GM12878 (cell line): Measurements from ENCODE around the gene SLC22A4. TPM values are rescaled to one million over a fixed set of nuclear protein-coding genes. Genes with fewer than 3 reads are reported as not detected.

Experiments used
- ATAC-seq: fragments of 200-7000 bp; cut with Tn5 transposase; 3 replicates; pipeline ENCODE4 v1.9.1; 2020; ENCODE audit warnings: mild to moderate bottlenecking, moderate library complexity
- BruUV-seq: library from RNA; stranded (reverse); fragments of 400-500 nt; replicated peaks from 2 replicates; lab custom pipeline; 2021; lab: Mats Ljungman, UMichigan
- CTCF ChIA-PET: fragments of 300-600 bp; sonication (Branson Sonifier 250); formaldehyde crosslinking; extraction: SDS; loops from one replicate; lab custom pipeline; 2021; ENCODE audit warnings: inconsistent platforms; lab: Yijun Ruan, JAX
- POLR2A ChIA-PET: fragments of 350-600 bp; formaldehyde crosslinking; extraction: SDS; loops from one replicate; lab custom pipeline; 2021; ENCODE audit warnings: inconsistent platforms; lab: Charles Lee
- RAD21 ChIA-PET: fragments of 300-600 bp; sonication (Branson Sonifier 250); formaldehyde crosslinking; loops from one replicate; lab custom pipeline; 2023; ENCODE audit warnings: antibody characterized with exemption; ENCODE audit not compliant: unreplicated experiment; lab: Charles Lee
- SMC1A ChIA-PET: fragments of 300-600 bp; sonication (Branson Sonifier 250); formaldehyde crosslinking; loops from one replicate; lab custom pipeline; 2023; ENCODE audit not compliant: unreplicated experiment, uncharacterized antibody; lab: Charles Lee
- DNase-seq: peaks from one replicate; pipeline ENCODE4 v3.0.0-alpha.2; 2011; ENCODE audit warnings: low read depth, low spot score
- FAIRE-seq: peaks from 3 replicates; lab custom pipeline; 2011; peaks lifted over from hg19 to GRCh38; lab: Jason Lieb, UNC
- H2AFZ ChIP-seq: 2 replicates; pipeline ENCODE4 v1.6.0; 2011; ENCODE audit warnings: low read depth, low read length, control low read depth; ENCODE audit not compliant: control insufficient read depth
- H3K27ac ChIP-seq: 2 replicates; pipeline ENCODE4 v1.5.1; 2011; ENCODE audit warnings: control low read depth; ENCODE audit not compliant: control insufficient read depth, insufficient read depth
- H3K27me3 ChIP-seq, 2 experiments: replicated peaks in 1 of 2; 2 replicates each; pipeline versions ENCODE4 v1.6.0 to v1.6.1; 2011; ENCODE audit warnings: low read length in 1 of 2; ENCODE audit not compliant: control insufficient read depth in 2 of 2, insufficient read depth in 2 of 2
- H3K36me3 ChIP-seq, 2 experiments: 2 replicates each; pipeline ENCODE4 v1.5.1; 2011; ENCODE audit warnings: low read length in 1 of 2; ENCODE audit not compliant: control insufficient read depth in 2 of 2, insufficient read depth in 2 of 2
- H3K4me1 ChIP-seq: 2 replicates; pipeline ENCODE4 v1.6.1; 2011; ENCODE audit warnings: mild to moderate bottlenecking, low read length, moderate library complexity, mixed read lengths; ENCODE audit not compliant: control insufficient read depth, insufficient read depth
- H3K4me2 ChIP-seq: 2 replicates; pipeline ENCODE4 v1.6.0; 2011; ENCODE audit warnings: control low read depth; ENCODE audit not compliant: control insufficient read depth, insufficient read depth
- H3K4me3 ChIP-seq: fragments of 200-600 bp; sonication (generic); 2 replicates; pipeline ENCODE4 v1.5.1; 2016
- H3K79me2 ChIP-seq: 2 replicates; pipeline ENCODE4 v1.6.0; 2011; ENCODE audit warnings: low read length; ENCODE audit not compliant: control insufficient read depth, insufficient read depth
- H3K9ac ChIP-seq: 2 replicates; pipeline ENCODE4 v1.8.0; 2011; ENCODE audit warnings: low read length, control low read depth, mixed read lengths; ENCODE audit not compliant: control insufficient read depth, insufficient read depth
- H3K9me3 ChIP-seq: replicated peaks from 3 replicates; pipeline ENCODE4 v1.5.1; 2011; ENCODE audit warnings: mild to moderate bottlenecking, low read length; ENCODE audit not compliant: control insufficient read depth, insufficient read depth
- H4K20me1 ChIP-seq: 2 replicates; pipeline ENCODE4 v1.6.0; 2011; ENCODE audit not compliant: control insufficient read depth, insufficient read depth
- KLF5 ChIP-seq: fragments of 450-650 bp; IDR thresholded peaks from 2 replicates; pipeline ENCODE4 v1.6.1; 2014; ENCODE audit warnings: mild to moderate bottlenecking; ENCODE audit not compliant: partially characterized antibody
- RUNX3 ChIP-seq: IDR thresholded peaks from 2 replicates; pipeline ENCODE4 v1.6.1; 2012; ENCODE audit warnings: low read length, inconsistent platforms
- SIN3A ChIP-seq: IDR thresholded peaks from 2 replicates; pipeline ENCODE4 v1.6.1; 2012; ENCODE audit warnings: low read depth, low read length, improper control_type of control experiment
- WGBS: methylation state at CpG from one replicate; pipeline ENCODE4 v1.1.6; 2016; ENCODE audit warnings: low lambda C conversion rate; ENCODE audit not compliant: insufficient replicate concordance, insufficient coverage; ENCODE audit errors: missing lambda C conversion rate; 5-methylcytosine and 5-hydroxymethylcytosine counted together
- in situ Hi-C: fragments of 300-500 bp; cut with MboI; formaldehyde crosslinking; loops from 9 replicates; pipeline ENCODE4 v1.14.3; 2018; ENCODE audit warnings: mixed read lengths
- intact Hi-C: fragments of 100-400 bp; cut with micrococcal nuclease; formaldehyde crosslinking; loops from one replicate; pipeline ENCODE4 v1.14.2; 2022; ENCODE audit not compliant: unreplicated experiment
- polyA plus RNA-seq, 11 experiments: library from polyadenylated mRNA; depleted of rRNA in 4 of 11; unstranded in 6 of 11; stranded (reverse) in 5 of 11; fragments of >200 nt; fragmentation: Nextera tagmentation in 4 of 11; fragmentation: Illumina TruSeq in 1 of 11; extraction: Ambion mirVana in 4 of 11; extraction: Trizol in 1 of 11; gene quantifications; 1 replicate in 1 of 11; 2 replicates in 10 of 11; pipeline versions ENCODE4 v1.2.1 to v1.2.3, GENCODE V29; 2011 to 2016; ENCODE audit warnings: inconsistent platforms in 2 of 11, missing spikeins in 2 of 11, low read depth in 1 of 11
- total RNA-seq, 4 experiments: library from RNA; depleted of rRNA in 3 of 4; stranded (reverse); fragments of >200 nt in 3 of 4; fragmentation: Illumina TruSeq in 1 of 4; extraction: Trizol in 1 of 4; gene quantifications; 2 replicates each; pipeline versions ENCODE4 v1.2.1 to v1.2.3, GENCODE V29; 2013 to 2021
- TF ChIP-seq, protein P1 (sequence below): fragments of 450-650 bp; formaldehyde crosslinking; IDR thresholded peaks from 2 replicates; pipeline ENCODE4 v1.5.0; 2022; ENCODE audit warnings: mild to moderate bottlenecking, missing genetic modification characterization

The SLC22A4 gene
- total and polyA plus RNA-seq, 10 of the 15 experiments (the other 5 are each of a cell fraction or from before 2014, with no cell fraction given) = 0.04 to 0.61 (median 0.10) TPM; not detected in 2

DNA sequence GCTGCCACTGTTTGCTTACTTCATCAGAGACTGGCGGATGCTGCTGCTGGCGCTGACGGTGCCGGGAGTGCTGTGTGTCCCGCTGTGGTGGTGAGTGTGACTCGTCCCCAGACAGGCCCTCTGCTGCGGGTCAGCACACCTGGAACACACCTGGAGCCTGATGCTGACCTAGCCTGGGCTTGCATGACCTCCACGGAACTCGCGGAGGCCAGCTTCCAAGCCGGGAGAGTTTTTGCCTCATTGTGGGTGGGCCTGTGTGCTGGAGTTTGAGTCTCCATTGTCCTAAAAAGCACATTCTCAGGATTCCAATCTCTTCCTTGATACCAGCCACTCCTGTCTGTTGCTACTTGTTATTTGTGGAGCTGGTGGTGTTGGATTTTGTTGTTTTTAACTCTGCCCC, 28.1 kb downstream of the SLC22A4 start (continued):
- TF ChIP-seq, protein P1, sequence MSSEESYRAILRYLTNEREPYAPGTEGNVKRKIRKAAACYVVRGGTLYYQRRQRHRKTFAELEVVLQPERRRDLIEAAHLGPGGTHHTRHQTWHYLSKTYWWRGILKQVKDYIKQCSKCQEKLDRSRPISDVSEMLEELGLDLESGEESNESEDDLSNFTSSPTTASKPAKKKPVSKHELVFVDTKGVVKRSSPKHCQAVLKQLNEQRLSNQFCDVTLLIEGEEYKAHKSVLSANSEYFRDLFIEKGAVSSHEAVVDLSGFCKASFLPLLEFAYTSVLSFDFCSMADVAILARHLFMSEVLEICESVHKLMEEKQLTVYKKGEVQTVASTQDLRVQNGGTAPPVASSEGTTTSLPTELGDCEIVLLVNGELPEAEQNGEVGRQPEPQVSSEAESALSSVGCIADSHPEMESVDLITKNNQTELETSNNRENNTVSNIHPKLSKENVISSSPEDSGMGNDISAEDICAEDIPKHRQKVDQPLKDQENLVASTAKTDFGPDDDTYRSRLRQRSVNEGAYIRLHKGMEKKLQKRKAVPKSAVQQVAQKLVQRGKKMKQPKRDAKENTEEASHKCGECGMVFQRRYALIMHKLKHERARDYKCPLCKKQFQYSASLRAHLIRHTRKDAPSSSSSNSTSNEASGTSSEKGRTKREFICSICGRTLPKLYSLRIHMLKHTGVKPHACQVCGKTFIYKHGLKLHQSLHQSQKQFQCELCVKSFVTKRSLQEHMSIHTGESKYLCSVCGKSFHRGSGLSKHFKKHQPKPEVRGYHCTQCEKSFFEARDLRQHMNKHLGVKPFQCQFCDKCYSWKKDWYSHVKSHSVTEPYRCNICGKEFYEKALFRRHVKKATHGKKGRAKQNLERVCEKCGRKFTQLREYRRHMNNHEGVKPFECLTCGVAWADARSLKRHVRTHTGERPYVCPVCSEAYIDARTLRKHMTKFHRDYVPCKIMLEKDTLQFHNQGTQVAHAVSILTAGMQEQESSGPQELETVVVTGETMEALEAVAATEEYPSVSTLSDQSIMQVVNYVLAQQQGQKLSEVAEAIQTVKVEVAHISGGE = no peak
- no peak for TF ChIP-seq RUNX3
- TF ChIP-seq, all 136 proteins: peak for 0

DNA sequence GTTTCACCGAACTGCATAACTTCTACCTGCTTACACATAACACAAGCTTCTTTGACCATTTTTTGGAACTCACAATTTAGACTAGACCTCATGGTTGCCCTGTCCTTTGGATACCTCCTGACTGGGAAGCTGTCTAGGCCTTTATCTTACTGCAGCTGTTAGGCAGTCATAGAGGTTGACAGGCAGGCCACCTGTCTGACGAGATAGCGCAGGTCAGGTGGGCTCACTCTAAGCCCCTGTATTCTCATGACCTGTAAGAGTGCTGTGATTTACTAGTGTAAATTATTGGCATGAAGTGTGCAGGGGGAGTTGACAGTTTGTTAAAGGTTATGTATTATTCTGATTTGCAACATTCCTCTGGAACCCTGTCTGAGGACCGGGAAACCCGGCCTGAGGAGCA, 29.0 kb downstream of the SLC22A4 start:
- CTCF ChIA-PET = interaction anchor here (0.7 to 5.2 kb wide), 2 partner anchors 21 to 85 kb away, joined by 3 to 24 read pairs; no protein-coding TSS in a partner anchor
- H3K79me2 ChIP-seq = no peaks in the 10 kb centered on the region
- no TSS peak for BruUV-seq
- peaks cover 0 to 2% of the 10 kb centered on the region in 2 experiments; a peak in 1 of 4 replicates for H3K27me3 ChIP-seq
- no peaks in the 10 kb centered on the region for H3K4me1 ChIP-seq
- no peak for TF ChIP-seq KLF5
- TF ChIP-seq SIN3A = no peak
- no peak overlapping the region for H3K27ac ChIP-seq
- no peak overlapping the region for H3K4me2 ChIP-seq
- FAIRE-seq (no peak), ATAC-seq (no peak), DNase-seq (no peak)
- no peaks in the 10 kb centered on the region for H4K20me1 ChIP-seq
- H2AFZ ChIP-seq = no peak overlapping the region
- RAD21 ChIA-PET = interaction anchor here (1.0 kb wide), 1 partner anchor 133 kb away, joined by 3 read pairs; no protein-coding TSS in a partner anchor
- POLR2A ChIA-PET = no interaction called here
- SMC1A ChIA-PET = no interaction called here
- H3K9ac ChIP-seq = no peak overlapping the region
- H3K9me3 ChIP-seq = no peaks in the 10 kb centered on the region
- no peaks in the 10 kb centered on the region for H3K36me3 ChIP-seq
- 57% methylated on average over 5 of the region's 5 CpGs for WGBS
- no peak overlapping the region for H3K4me3 ChIP-seq
- intact Hi-C loops (no loop called here), in situ Hi-C loops (no loop called here)
